ENCODE data around the gene ADIPOR2. TPM values are rescaled to one million over a fixed set of nuclear protein-coding genes. Genes with fewer than 3 reads are reported as not detected.

The ADIPOR2 gene
- total and polyA plus RNA-seq, 2 donors (not counting 1 experiment from before 2014, with no cell fraction given) = 9.2 to 35.9 TPM

DNA sequence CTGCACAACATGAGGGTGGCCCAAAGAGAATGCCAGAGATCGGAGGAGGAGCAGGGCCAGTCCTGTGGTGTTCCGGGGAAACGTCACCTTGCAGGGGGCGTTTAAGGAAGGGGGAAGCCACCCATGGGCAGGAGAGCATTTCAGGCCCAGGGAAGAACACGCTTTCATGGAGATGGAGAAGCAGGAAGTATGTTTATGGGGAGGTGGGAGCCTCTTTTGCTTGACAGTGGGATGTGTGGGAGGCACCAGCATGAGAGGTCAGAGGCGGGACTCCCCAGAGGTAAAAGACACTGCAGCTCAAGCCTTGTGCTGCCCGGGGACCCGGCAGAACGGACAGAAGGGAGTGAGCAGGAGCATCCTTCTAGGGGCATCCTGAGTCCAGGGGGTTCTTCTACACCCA is 128.2 kb downstream of the ADIPOR2 start:
- Histone ChIP-seq H3K4me2 (replicated peaks; ENCODE audit: low read depth, low read length, poor library complexity, severe bottlenecking) (no peak overlapping the region), H4K20me1 (ENCODE audit: control insufficient read depth, insufficient read depth, low read length, poor library complexity, severe bottlenecking) (no peaks in the 10 kb centered on the region), H3K79me2 (ENCODE audit: control insufficient read depth, insufficient read depth, low read length) (no peaks in the 10 kb centered on the region), H2AFZ (ENCODE audit: insufficient read depth, low read depth, low read length, poor library complexity, severe bottlenecking) (no peak overlapping the region), H3K27ac (ENCODE audit: low read length in 2 of 2) (no peak overlapping the region), H3K9ac (ENCODE audit: low read length) (no peak overlapping the region), H3K36me3 (replicated peaks in 1 of 2; ENCODE audit: control extremely low read depth in 1 of 2, control insufficient read depth in 1 of 2, extremely low read depth in 1 of 2, insufficient read depth in 2 of 2, low read length in 1 of 2) (no peaks in the 10 kb centered on the region), H3K9me3 (ENCODE audit: control extremely low read depth in 1 of 3, control insufficient read depth in 2 of 3, insufficient read depth in 1 of 3, low read length in 2 of 3) (no peaks in the 10 kb centered on the region), H3K4me1 (ENCODE audit: control insufficient read depth in 2 of 2, insufficient read depth in 2 of 2, low read length in 2 of 2) (no peaks in the 10 kb centered on the region), H3K27me3 (replicated peaks in 1 of 4; ENCODE audit: control extremely low read depth in 1 of 4, control insufficient read depth in 3 of 4, insufficient read depth in 4 of 4, low read length in 3 of 4) (peaks cover 0 to 38% (median 6%) of the 10 kb centered on the region in 4 experiments), H3K4me3 (ENCODE audit: control extremely low read depth in 1 of 5, extremely low read depth in 1 of 5, insufficient read depth in 1 of 5, low read depth in 2 of 5, low read length in 4 of 5) (no peak overlapping the region)
- intact Hi-C loops (cut with micrococcal nuclease) = no loop called here
- Mint-ChIP-seq H3K4me3 (no peak overlapping the region), H3K27me3 (peaks cover 44% of the 10 kb centered on the region), H3K27ac (no peak overlapping the region), H3K9me3 (ENCODE audit: insufficient read depth) (no peaks in the 10 kb centered on the region), H3K4me1 (no peaks in the 10 kb centered on the region)
- 79% methylated on average over 6 of the region's 9 CpGs for WGBS (ENCODE audit: insufficient coverage)
- TF ChIP-seq CTCF (IDR thresholded peaks at IDR 0.05) (no peak), EZH2 (IDR thresholded peaks at IDR 0.05; ENCODE audit: borderline replicate concordance, insufficient read depth, low read depth, low read length, poor library complexity, severe bottlenecking) (no peak)
- ChIA-PET CTCF (no interaction called here), POLR2A (no interaction called here)
- no peak for DNase-seq
- ATAC-seq (ENCODE audit: low read depth) = no peak

DNA sequence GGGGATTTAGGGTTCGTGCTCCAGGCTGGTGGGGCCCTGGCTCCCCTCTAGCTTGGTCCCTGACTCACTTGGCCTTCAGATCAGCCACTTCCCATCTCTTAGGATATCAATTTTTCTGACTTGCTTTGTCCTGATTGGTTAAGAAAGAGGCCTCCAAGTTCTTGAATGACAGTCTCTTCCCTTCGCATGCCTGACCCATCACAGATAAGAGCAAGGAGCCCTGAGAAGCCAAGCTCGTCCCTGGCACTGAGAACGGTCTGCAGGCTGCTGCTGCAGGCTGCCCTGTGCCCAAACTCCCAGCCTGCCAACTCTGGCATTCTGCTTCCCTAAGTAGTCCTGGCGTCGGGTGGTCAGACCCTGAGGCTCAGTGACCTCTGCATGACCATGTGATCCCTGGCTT is 128.7 kb downstream of the ADIPOR2 start:
- WGBS (ENCODE audit: insufficient coverage) = 65% methylated on average over 5 of the region's 6 CpGs
- no peak overlapping the region for H3K4me3 Mint-ChIP-seq

More for the DNA sequence above, 128.7 kb downstream of the ADIPOR2 start:
- POLR2A ChIA-PET = no interaction called here
- ATAC-seq (ENCODE audit: low read depth) = no peak
- no peaks in the 10 kb centered on the region for H4K20me1 ChIP-seq (ENCODE audit: control insufficient read depth, insufficient read depth, low read length, poor library complexity, severe bottlenecking)
- H3K9ac ChIP-seq (ENCODE audit: low read length) = no peak overlapping the region
- H3K4me1 ChIP-seq (ENCODE audit: control insufficient read depth in 2 of 2, insufficient read depth in 2 of 2, low read length in 2 of 2) = no peaks in the 10 kb centered on the region
- intact Hi-C loops (cut with micrococcal nuclease) = no loop called here
- Mint-ChIP-seq H3K27me3 (peaks cover 43% of the 10 kb centered on the region), H3K4me1 (no peaks in the 10 kb centered on the region), H3K27ac (no peak overlapping the region), H3K9me3 (ENCODE audit: insufficient read depth) (no peaks in the 10 kb centered on the region)
- H3K9me3 ChIP-seq (ENCODE audit: control extremely low read depth in 1 of 3, control insufficient read depth in 2 of 3, insufficient read depth in 1 of 3, low read length in 2 of 3) = no peaks in the 10 kb centered on the region
- no peak for DNase-seq
- no peak overlapping the region for H3K4me2 ChIP-seq (replicated peaks; ENCODE audit: low read depth, low read length, poor library complexity, severe bottlenecking)
- no peaks in the 10 kb centered on the region for H3K79me2 ChIP-seq (ENCODE audit: control insufficient read depth, insufficient read depth, low read length)
- H3K27ac ChIP-seq (ENCODE audit: low read length in 2 of 2) = no peak overlapping the region
- no peaks in the 10 kb centered on the region for H3K36me3 ChIP-seq (replicated peaks in 1 of 2; ENCODE audit: control extremely low read depth in 1 of 2, control insufficient read depth in 1 of 2, extremely low read depth in 1 of 2, insufficient read depth in 2 of 2, low read length in 1 of 2)
- H3K27me3 ChIP-seq (replicated peaks in 1 of 4; ENCODE audit: control extremely low read depth in 1 of 4, control insufficient read depth in 3 of 4, insufficient read depth in 4 of 4, low read length in 3 of 4) = peaks cover 0 to 38% (median 6%) of the 10 kb centered on the region in 4 experiments
- CTCF ChIA-PET = interaction anchor here (0.8 kb wide), 1 partner anchor 120 kb away, joined by 3 read pairs; no protein-coding TSS in a partner anchor
- no peak for TF ChIP-seq CTCF (IDR thresholded peaks at IDR 0.05)
- no peak for TF ChIP-seq EZH2 (IDR thresholded peaks at IDR 0.05; ENCODE audit: borderline replicate concordance, insufficient read depth, low read depth, low read length, poor library complexity, severe bottlenecking)
- H3K4me3 ChIP-seq (ENCODE audit: control extremely low read depth in 1 of 5, extremely low read depth in 1 of 5, insufficient read depth in 1 of 5, low read depth in 2 of 5, low read length in 4 of 5) = no peak overlapping the region
- no peak overlapping the region for H2AFZ ChIP-seq (ENCODE audit: insufficient read depth, low read depth, low read length, poor library complexity, severe bottlenecking)

Measured in B cell (primary cell).